HG03064 (cell line): ENCODE data around the gene CD200R1L.
"Not testable (repeated sequence)": the region's sequence is repeated elsewhere in the genome, so short reads cannot be mapped to it uniquely, and the experiment has no call there.

Experiments used
- ATAC-seq: cut with Tn5 transposase; IDR thresholded peaks from one replicate; pipeline ENCODE4 v1.9.1; 2021; ENCODE audit warnings: low read depth; ENCODE audit not compliant: unreplicated experiment

CD200R1L gene, protein sequence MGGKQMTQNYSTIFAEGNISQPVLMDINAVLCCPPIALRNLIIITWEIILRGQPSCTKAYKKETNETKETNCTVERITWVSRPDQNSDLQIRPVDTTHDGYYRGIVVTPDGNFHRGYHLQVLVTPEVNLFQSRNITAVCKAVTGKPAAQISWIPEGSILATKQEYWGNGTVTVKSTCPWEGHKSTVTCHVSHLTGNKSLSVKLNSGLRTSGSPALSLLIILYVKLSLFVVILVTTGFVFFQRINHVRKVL

DNA sequence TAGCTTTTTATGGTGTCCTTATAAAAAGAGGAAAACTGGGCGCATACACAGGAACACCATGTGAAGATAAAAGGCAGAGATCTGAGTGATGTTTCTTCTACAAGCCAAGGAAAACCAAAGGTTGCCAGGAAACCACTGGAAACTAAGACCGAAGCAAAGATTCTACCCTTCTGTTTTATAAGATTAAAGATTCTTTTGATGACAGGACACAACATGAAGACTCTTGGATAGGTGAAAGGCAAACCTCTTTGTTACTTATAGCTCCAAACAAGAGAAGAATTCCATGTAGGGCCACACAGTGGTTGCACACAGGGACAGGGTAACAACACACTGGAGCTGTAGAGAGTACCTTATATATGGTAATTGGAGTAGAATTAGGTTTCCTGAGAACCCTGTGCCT lies at the start of gene CD200R1L:
Gene CD200R1L, minus strand, starts transcription at position 101 of the 400 bp plus-strand sequence. CDS start 17,497 bp downstream, outside the sequence.
- no peak for ATAC-seq

DNA sequence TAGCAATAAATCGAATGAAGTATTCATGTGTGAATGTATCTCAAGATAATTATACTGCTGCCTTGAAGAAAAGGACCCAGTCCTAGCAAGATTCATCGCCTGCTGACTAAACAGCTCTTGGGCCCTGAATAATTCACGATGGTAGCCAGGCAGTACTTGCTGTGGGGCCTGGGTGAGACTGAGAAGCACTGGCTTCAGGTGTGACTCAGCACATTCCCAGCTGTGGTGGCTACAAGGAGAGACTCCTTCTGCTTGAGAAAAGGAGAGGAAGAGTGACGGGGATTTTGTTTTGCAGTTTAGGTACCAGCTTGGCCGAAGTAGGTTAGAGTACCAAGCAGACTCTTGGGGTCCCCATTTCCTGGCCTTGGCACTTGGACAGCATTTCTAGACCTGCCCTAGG lies 47.6 kb upstream of the CD200R1L start:
- no peak for ATAC-seq

DNA sequence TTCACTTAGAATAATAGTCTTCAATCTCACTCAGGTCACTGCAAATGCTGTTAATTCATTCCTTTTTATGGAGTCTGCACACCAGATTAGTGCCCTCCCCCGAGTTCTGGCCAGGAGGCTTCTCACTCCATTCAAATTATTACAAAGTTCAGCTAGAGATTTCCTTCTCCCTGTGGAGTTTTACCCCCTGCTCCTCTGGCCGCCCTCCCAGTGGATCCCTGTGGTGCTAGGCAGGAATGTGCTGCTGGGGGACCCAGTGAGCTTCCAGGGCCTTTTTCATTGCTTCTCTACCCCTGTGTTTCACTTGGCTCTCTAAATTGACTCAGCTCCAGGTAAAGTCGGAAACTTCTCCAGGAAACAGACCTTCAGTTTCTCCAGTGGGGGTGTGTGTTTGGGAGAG lies 42.7 kb upstream of the CD200R1L start:
- no peak for ATAC-seq

DNA sequence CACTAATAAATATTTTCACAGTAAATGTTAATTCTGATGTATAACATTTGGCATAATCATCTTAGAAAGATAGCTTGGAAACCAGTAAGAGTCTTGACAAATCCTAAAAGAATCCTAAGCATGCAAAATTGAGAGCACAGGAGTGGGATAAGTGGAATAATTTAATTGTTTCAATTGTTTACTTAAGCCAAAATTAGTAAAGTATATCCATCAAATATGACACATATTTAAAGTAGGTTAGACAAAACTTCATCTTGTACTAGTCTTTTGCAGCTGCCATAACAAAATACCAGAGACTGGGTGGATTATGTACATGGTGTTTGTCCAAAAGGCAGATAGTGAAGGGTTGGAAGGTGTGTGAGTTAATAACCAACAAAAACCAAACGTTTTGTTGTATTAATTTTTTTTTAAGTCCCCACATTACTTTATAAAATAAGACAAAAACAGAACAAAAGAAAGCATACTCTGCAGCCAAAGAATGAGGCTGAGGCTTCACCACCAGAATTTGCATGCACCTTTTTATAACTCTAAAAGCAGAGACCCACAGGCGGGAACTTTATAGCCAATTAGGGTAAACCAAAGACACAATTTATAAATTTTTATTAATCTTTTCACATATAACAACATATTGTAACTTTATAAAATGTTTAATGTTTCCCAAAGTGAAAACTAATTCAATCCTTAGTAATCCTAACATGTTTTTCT lies 41.9 kb upstream of the CD200R1L start:
- ATAC-seq, result no peak

DNA sequence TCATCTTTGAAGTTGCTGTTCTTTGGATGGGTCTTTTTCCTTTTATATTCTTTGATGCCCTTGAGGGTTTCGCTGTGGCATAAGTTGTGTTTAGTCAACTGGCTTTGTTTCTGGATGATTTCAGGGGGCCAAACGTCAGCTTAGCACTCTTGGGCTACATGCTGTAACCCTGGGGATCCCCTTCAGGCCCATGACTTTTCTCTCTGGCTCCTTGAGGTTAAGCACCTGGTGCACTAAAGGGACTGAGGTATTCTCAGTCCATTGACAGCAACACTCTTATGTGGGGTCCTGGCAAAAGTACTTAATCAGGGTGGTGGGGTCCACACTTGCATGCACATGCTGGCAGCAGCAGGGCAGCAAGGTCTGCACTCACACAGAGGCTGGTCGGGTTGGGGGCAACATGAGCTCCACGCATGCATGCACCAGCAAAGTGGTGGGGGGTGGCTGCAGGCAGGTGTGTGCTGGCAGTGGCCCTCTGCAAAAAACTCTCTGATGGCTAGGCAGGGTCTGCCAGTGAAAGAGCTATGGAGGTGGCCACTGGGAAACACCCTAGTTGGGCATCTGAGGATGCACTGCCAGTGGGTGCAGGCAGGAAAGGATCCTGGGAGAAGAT lies 38.1 kb upstream of the CD200R1L start:
- no peak for ATAC-seq

DNA sequence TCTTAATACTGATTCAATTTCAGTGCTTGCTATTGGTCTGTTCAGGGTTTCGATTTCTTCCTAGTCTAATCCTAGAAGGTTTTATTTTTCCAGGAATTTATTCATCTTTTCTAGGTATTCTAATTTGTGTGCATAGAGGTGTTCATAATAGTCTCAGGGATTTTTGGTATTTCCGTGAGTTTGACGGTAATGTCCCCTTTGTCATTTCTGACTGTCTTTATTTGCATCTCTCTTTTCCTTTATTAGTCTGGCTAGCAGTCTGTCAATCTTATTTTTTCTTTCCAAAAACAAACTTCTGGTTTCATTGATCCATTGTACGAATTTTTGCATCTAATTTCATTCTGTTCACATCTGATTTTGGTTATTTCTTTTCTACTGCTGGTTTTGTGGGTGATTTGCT lies 35.2 kb upstream of the CD200R1L start:
- no peak for ATAC-seq

DNA sequence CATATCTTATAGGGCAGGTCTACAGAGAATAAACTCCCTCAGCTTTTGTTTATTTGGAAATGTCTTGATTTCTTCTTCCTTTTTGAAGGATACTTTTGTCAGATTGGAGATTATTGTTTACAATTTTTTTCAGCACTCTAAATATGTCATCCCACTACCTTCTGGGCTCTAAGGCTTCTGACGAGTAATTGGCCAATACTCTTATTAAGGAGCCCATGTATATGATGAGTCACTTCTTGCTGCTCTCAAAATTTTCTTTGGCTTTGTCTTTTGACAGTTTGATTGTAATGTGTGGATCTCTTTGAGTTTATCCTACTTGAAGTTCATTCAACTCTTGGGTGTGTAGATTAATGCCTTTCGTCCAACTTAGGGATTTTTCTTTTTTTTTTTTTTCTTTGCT lies 28.9 kb upstream of the CD200R1L start:
- ATAC-seq, result no peak

DNA sequence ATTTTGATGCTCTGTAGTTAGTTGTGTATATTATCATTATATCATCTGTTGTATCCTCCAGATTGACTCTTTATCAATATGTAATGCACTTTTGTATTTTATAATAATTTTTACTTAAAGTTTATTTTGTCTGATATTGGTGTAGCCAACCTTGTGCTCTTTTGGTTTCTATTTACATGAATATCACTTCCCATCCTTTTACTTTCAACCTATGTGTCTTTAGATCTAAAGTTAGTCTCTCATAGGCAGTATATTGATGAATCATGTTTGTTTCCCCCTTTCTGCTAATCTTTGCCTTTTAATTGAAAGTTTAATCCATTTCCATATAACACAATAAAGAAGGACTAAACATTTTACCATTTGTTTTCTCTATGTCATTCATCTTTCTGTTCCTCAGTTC lies 28.1 kb upstream of the CD200R1L start:
- ATAC-seq, result peak; percentile 60

DNA sequence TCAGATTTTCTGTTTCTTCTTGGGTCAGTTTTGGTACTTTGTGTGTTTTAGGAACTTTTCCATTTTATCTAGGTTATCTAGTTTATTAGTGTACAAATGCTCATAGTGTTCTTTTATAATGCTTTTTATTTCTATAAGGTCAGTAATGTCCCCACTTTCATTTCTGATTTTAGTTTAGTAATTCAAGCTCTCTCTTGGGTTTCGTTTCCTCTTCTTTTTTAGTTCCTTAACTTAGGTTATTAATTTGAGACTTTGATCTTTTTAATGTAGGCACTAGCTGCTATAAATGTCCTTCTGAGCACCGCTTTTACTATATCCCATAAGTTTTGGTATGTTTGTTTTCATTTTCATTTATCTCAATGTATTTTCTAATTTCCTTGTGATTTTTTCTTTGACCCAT lies 27.0 kb upstream of the CD200R1L start:
- ATAC-seq, result peak; percentile 73

DNA sequence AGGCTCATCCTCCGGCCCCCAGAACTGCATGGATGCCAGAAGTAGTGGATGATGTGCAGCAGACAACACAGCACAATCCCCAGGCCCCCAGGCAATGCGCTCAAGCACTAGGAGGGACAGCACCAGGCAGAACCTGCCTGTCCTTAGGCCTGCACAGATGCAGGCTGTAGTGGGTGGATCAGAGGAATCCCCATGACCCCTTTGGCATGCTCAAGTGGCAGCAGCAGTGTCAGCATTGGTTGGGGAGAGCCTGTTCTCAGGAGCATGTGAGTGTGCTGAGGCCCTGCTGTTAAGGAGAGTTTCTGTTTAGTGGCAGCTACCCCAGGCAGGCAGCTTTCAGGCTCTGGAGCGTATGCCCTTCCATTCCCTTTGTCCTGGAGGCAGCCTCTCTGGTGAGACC lies 25.1 kb upstream of the CD200R1L start:
- ATAC-seq, result no peak

DNA sequence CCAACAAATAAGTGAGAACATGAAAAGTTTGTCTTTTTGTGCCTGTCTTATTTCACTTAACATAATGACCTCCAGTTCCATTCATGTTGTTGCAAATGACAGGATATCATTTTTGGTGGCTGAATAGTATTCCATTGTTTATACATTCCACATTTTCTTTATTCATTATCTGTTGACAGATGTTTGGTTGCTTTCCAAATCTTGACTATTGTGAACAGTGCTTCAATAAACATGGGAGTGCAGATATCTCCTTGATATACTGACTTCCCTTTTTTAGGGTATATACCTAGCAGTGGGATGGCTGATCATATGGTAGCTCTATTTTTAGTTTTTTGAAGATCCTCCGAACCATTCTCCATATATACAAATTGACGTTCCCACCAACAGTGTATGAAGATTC lies 19.1 kb upstream of the CD200R1L start:
- ATAC-seq, result no peak

DNA sequence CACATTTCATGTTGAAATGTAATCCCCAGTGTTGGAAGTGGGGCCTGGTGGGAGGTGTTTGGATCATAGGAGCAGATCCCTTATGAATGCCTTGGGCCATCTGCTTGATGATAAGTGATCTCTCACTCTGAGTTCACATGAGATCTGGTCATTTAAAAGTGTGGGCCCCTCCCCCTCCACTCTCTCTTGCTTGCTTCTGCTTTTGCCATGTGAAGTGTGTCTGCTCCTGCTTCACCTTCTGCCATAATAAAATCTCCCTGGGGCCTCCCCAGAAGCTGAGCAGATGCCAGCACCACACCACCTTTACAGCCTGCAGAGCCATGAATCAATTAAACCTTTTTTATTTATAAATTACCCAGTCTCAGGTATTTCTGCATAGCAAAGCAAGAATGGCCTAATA lies 14.2 kb upstream of the CD200R1L start:
- ATAC-seq, result no peak

DNA sequence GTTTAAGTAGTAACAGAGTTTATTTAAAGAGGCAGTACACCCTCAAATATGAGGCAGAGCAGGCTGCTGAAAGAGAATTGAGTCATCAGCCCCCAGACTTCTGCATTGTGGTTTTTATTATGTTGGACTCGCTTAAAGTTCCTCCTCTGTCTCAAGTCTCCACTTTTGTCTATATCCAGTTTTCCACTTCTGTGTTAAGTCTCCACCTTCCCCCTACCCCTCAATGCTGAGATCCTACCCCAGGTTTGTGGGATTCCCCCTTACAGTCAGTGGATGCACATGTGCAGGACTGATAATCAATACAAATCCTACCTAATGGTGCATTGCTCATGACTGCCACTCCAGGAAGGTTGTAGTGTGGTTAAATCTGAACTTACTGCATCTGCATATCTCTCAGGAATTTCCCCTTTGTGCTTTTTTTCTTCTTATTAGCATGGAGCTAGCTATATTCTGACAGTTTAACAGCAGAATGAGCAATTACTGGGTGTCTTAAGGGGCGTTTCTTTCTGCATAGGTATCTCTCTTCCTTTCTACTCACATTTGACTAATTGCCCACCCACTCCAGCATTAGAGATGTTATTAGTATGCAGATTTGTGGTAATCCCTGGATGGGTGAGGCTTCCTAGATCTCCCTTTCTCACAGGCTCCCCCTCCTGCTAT lies 11.9 kb upstream of the CD200R1L start:
- ATAC-seq, result no peak

DNA sequence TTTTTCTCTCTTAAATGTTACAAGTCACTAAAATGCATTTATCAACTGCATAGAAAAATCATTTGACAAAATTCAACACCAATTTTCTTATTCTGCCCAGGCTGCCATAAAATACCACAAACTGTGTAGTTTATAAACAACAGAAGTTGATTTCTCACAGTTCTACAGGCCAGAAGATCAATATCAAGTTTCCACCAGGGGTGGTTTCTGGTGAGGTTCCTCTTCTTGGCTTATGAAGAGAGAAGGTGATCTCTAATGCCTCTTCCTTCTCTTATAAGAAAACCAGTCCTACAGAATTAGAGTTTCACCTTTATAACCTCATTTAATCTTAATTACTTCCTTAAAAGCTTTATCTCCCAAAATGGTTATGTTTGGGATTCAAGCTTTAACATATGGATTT lies 10.9 kb upstream of the CD200R1L start:
- ATAC-seq, result no peak

DNA sequence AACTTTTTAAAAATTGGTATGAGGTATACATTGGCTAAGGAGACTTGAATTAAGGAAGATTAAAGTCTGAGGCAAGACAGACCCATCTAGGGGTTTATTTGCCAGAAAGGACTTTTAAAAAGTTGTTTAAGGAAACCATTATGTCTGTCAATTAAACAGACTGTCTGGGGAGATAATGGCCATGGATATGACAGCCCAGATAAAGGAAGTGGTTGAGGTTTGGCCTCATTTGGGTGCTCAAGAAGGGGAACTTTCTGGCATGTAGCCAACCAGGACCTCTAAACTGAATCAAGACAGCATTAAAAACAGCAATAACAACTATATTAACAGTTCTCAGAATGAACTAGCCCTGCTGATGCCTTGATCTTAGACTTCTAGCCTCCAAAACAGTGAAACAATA lies 9.9 kb upstream of the CD200R1L start:
- no peak for ATAC-seq

DNA sequence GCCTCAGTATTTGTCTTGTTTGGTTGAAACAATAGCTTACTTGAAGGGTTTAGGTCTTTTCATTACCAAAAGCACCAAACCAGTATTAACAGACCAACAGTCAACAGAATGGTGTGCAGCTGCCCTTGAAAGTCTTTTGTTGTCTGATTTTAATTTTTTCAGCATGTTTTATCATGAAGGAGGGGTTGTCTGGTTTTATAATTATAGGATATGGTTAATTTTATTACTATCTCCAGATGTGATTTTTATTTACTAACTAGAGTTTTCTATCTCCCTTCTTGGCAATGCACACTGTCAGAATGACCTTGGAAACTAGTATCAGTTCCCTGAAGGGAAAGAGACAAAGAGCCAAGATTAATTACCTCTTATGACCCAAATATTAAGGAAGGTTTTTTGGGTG lies 9.2 kb upstream of the CD200R1L start:
- ATAC-seq, result no peak

DNA sequence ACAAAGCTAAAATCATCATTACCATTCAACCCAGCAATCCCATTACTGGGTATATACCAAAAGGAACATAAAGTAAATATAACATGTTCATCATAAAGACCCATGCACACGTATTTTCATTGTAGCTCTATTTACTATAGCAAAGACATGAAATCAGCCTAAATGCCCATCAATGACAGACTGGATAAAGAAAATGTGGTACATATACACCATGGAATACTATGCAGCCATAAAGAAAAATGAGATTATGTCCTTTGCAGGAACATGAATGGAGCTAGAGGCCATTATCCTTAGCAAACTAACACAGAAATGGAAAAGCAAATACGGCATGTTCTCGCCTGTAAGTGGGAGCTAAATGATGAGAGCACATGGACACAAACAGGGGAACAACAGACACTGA lies 8.4 kb upstream of the CD200R1L start:
- ATAC-seq, result not testable (repeated sequence)

DNA sequence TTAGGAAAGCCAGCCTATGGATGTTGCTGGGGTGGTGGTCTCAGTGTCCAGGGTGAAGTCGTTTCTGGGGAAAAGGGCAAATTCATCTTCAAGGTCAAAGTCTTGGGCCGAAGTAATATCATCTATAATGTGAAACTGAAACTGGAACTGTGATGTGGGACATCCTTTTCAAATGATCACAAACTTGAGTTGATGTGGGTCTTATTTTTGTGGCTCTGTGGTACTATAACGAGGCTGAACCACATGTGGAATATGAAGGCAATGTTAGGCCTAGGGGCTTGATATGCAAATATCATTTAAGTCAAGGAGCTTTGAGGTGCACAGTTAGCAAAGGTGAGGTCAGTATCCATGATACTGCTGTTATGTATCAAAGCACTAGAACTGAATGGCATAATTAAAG lies 1.5 kb upstream of the CD200R1L start:
- ATAC-seq, result no peak

DNA sequence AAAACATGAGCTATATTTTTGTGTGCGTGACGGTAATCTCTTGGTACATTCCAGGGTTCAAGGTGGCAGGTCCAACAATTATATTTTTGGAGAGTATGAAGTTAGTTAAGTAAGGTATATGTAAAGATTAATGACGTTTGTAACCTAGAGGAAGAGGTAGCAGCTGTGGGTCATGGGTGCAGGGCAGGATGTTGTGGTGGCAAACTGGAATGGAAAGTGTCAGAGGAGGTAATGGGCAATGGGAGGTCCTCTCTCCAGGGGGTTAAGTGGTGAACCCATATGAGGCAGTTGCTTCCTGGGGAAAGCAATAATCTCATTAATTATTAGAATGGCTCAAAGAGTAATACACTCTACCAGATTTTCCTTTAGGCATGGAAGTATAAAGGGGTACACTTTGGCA lies 1.0 kb upstream of the CD200R1L start:
- ATAC-seq, result peak; percentile 73

DNA sequence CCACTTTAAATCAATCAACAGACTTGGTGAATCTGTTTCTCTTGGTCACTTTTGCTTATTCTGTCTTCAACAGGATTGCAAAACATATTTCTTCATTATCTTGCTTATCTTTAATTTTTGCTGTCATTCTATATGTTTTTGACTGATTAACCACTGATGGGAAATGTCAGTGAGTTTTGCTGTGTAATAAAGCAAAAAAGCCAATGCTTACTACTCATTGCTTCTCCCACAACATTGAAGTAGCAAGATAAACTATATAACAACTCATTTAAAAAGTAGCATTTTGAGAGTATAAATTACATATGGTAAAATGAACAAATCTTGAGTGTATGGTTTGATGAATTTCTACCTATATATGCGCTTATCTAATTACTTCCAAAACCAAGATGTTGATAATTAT lies 892 bp downstream of the CD200R1L start:
- ATAC-seq, result no peak

DNA sequence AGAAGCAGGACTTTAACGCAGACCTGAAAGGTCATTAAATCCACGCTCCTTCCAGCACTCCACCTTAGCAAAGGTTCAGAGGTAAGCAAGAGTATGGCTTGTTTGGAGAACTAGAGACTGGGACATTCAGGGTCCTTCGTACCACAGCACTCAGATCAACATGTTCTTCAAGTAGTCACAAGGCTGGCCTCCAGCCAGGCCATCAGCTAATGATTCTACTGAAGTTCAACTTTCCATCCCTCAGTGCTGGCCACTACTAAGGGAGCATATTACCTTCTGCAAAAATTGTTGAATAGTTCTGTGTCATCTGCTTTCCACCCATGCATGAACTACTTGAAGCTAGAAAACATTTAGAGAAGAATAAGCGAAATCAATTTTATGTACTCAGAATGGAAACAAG lies 17.6 kb downstream of the CD200R1L start:
- no peak for ATAC-seq
